ENCODE measurements around the gene NECTIN4. TPM values are rescaled to one million over a fixed set of nuclear protein-coding genes. Genes with fewer than 3 reads are reported as not detected.
"Not testable (repeated sequence)": the region's sequence is repeated elsewhere in the genome, so short reads cannot be mapped to it uniquely, and the experiment has no call there.

Gene NECTIN4
- total RNA-seq, 1 donor from 2014 or later = 29.9 TPM

- H3K4me3 Mint-ChIP-seq = no peak overlapping the region
- no peak for DNase-seq (ENCODE audit: low spot score in 2 of 2, unreplicated experiment in 2 of 2)
- no peak overlapping the region for H3K27ac Mint-ChIP-seq
- peaks cover 27% of the 10 kb centered on the region for H3K36me3 Mint-ChIP-seq
- no peaks in the 10 kb centered on the region for H3K27me3 Mint-ChIP-seq (ENCODE audit: low read depth)
- no peaks in the 10 kb centered on the region for H3K9me3 Mint-ChIP-seq
- no peak for TF ChIP-seq CTCF (IDR thresholded peaks at IDR 0.05; ENCODE audit: unreplicated experiment)
- peaks cover 25% of the 10 kb centered on the region for H3K4me1 Mint-ChIP-seq
Observed at GRCh38 chr1:161121834-161122233, 32.5 kb upstream of the NECTIN4 start.

GRCh38 chr1:161121042-161121650 lies 31.8 kb upstream of the NECTIN4 start:
- peaks cover 21% of the 10 kb centered on the region for H3K4me1 Mint-ChIP-seq
- H3K27ac Mint-ChIP-seq = no peak overlapping the region
- TF ChIP-seq CTCF (IDR thresholded peaks at IDR 0.05; ENCODE audit: unreplicated experiment) = no peak
- no peaks in the 10 kb centered on the region for H3K9me3 Mint-ChIP-seq
- H3K36me3 Mint-ChIP-seq = peaks cover 23% of the 10 kb centered on the region
- no peak for DNase-seq (ENCODE audit: low spot score in 2 of 2, unreplicated experiment in 2 of 2)
- no peak overlapping the region for H3K4me3 Mint-ChIP-seq
- no peaks in the 10 kb centered on the region for H3K27me3 Mint-ChIP-seq (ENCODE audit: low read depth)

- H3K9me3 Mint-ChIP-seq = no peaks in the 10 kb centered on the region
- peak overlapping the region; percentile 97 for H3K27ac Mint-ChIP-seq
- no peak for DNase-seq (ENCODE audit: low spot score in 2 of 2, unreplicated experiment in 2 of 2)
- peaks cover 21% of the 10 kb centered on the region for H3K4me1 Mint-ChIP-seq
- peak overlapping the region; percentile 95 for H3K4me3 Mint-ChIP-seq
- TF ChIP-seq CTCF (IDR thresholded peaks at IDR 0.05; ENCODE audit: unreplicated experiment) = peak; percentile 28
- H3K27me3 Mint-ChIP-seq (ENCODE audit: low read depth) = no peaks in the 10 kb centered on the region
- peaks cover 15% of the 10 kb centered on the region for H3K36me3 Mint-ChIP-seq
Observed at GRCh38 chr1:161119092-161119903, 29.9 kb upstream of the NECTIN4 start.

GRCh38 chr1:161117759-161118581 lies 28.6 kb upstream of the NECTIN4 start, which contains the start of the genes NIT1 and PFDN2:
TSS of gene NIT1 (plus strand) at chr1:161118105. CDS start at chr1:161118177, 72 bp downstream.
TSS of gene PFDN2 (minus strand) at chr1:161118037. CDS start at chr1:161118026, 11 bp downstream.
- peak within 1 kb of the TSS; percentile 95 for H3K4me3 Mint-ChIP-seq
- peaks cover 21% of the 10 kb centered on the region for H3K4me1 Mint-ChIP-seq
- H3K9me3 Mint-ChIP-seq = no peaks in the 10 kb centered on the region
- H3K27me3 Mint-ChIP-seq (ENCODE audit: low read depth) = no peaks in the 10 kb centered on the region
- DNase-seq (ENCODE audit: low spot score in 2 of 2, unreplicated experiment in 2 of 2) = peak; percentile 76 to 91
- H3K27ac Mint-ChIP-seq = peak within 1 kb of the TSS; percentile 97
- H3K36me3 Mint-ChIP-seq = peaks cover 10% of the 10 kb centered on the region
- TF ChIP-seq CTCF (IDR thresholded peaks at IDR 0.05; ENCODE audit: unreplicated experiment) = no peak

GRCh38 chr1:161115961-161116360 lies 26.6 kb upstream of the NECTIN4 start:
- not testable (repeated sequence) for DNase-seq (ENCODE audit: low spot score in 2 of 2, unreplicated experiment in 2 of 2); H3K36me3 Mint-ChIP-seq; H3K27me3 Mint-ChIP-seq (ENCODE audit: low read depth); H3K9me3 Mint-ChIP-seq; H3K27ac Mint-ChIP-seq
- H3K4me1 Mint-ChIP-seq = peaks cover 21% of the 10 kb centered on the region
- H3K4me3 Mint-ChIP-seq = peak overlapping the region; percentile 42

Data from mesothelial cell of epicardium (in vitro differentiated cells).